HEK293 (cell line): ENCODE data around the gene LRRC53.

Source experiments
- RBAK ChIP-seq: fragments of 450-650 bp; formaldehyde crosslinking; IDR thresholded peaks from 2 replicates; pipeline ENCODE4 v1.5.1; 2016; ENCODE audit warnings: missing biosample characterization, missing genetic modification characterization
- ZBTB48 ChIP-seq: fragments of 450-650 bp; formaldehyde crosslinking; IDR thresholded peaks from 2 replicates; pipeline ENCODE4 v1.5.1; 2016; ENCODE audit warnings: missing biosample characterization, missing genetic modification characterization
- ZBTB7A ChIP-seq: fragments of 450-650 bp; formaldehyde crosslinking; IDR thresholded peaks from 2 replicates; pipeline ENCODE4 v1.5.1; 2016; ENCODE audit warnings: low read depth, missing biosample characterization, missing genetic modification characterization
- ZNF140 ChIP-seq: fragments of 450-650 bp; formaldehyde crosslinking; IDR thresholded peaks from 2 replicates; pipeline ENCODE4 v1.5.1; 2016; ENCODE audit warnings: missing biosample characterization, missing genetic modification characterization
- ZNF184 ChIP-seq: fragments of 450-650 bp; IDR thresholded peaks from 2 replicates; pipeline ENCODE4 v1.5.1; 2018; ENCODE audit warnings: missing biosample characterization, mild to moderate bottlenecking, missing genetic modification characterization
- ZNF221 ChIP-seq: fragments of 450-650 bp; formaldehyde crosslinking; IDR thresholded peaks from 2 replicates; pipeline ENCODE4 v1.5.1; 2017; ENCODE audit warnings: missing biosample characterization, missing genetic modification characterization, borderline replicate concordance
- ZNF416 ChIP-seq: fragments of 450-650 bp; formaldehyde crosslinking; IDR thresholded peaks from 2 replicates; pipeline ENCODE4 v1.5.1; 2016; ENCODE audit warnings: missing biosample characterization, missing genetic modification characterization
- TF ChIP-seq, protein P1 (sequence below): fragments of 450-650 bp; formaldehyde crosslinking; IDR thresholded peaks from 2 replicates; pipeline ENCODE4 v1.5.1; 2016; ENCODE audit warnings: missing biosample characterization, missing genetic modification characterization
- TF ChIP-seq, protein P2 (sequence below): fragments of 450-650 bp; formaldehyde crosslinking; optimal IDR thresholded peaks from 2 replicates; pipeline ENCODE3; 2016; ENCODE audit warnings: missing biosample characterization, mild to moderate bottlenecking, missing genetic modification characterization
- TF ChIP-seq, protein P3 (sequence below): fragments of 450-650 bp; formaldehyde crosslinking; IDR thresholded peaks from 2 replicates; pipeline ENCODE4 v1.5.1; 2016; ENCODE audit warnings: missing biosample characterization, missing genetic modification characterization
- TF ChIP-seq, protein P4 (sequence below): fragments of 450-650 bp; formaldehyde crosslinking; IDR thresholded peaks from 2 replicates; pipeline ENCODE4 v1.5.1; 2016; ENCODE audit warnings: missing biosample characterization, missing genetic modification characterization

DNA sequence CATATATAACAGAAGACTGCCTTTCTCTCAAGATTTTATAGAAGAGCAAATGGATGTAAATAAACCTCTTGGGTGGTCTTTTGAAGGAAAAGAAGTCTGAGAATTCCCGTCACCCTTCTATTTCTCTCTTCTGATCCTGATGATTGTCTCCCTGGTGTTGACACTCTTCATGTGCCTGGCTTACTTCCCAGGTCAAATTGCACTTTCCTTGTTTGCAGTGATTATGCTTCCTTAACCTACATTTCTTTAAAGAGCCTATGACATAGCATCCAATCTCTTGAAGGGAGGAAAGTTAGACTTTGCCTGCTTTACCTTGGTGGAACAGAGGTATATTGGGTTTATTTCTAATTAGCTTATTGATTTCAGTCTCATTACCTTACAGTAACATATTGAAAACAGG lies 80.1 kb downstream of the LRRC53 start:
- TF ChIP-seq, protein P1, sequence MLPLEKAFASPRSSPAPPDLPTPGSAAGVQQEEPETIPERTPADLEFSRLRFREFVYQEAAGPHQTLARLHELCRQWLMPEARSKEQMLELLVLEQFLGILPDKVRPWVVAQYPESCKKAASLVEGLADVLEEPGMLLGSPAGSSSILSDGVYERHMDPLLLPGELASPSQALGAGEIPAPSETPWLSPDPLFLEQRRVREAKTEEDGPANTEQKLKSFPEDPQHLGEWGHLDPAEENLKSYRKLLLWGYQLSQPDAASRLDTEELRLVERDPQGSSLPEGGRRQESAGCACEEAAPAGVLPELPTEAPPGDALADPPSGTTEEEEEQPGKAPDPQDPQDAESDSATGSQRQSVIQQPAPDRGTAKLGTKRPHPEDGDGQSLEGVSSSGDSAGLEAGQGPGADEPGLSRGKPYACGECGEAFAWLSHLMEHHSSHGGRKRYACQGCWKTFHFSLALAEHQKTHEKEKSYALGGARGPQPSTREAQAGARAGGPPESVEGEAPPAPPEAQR, result no peak
- no peak for TF ChIP-seq ZBTB7A (tag by site-specific recombination)
- TF ChIP-seq, protein P2, sequence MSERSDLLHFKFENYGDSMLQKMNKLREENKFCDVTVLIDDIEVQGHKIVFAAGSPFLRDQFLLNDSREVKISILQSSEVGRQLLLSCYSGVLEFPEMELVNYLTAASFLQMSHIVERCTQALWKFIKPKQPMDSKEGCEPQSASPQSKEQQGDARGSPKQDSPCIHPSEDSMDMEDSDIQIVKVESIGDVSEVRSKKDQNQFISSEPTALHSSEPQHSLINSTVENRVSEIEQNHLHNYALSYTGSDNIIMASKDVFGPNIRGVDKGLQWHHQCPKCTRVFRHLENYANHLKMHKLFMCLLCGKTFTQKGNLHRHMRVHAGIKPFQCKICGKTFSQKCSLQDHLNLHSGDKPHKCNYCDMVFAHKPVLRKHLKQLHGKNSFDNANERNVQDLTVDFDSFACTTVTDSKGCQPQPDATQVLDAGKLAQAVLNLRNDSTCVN, result no peak
- TF ChIP-seq ZBTB48 (tag by site-specific recombination), result no peak
- TF ChIP-seq, protein P3, sequence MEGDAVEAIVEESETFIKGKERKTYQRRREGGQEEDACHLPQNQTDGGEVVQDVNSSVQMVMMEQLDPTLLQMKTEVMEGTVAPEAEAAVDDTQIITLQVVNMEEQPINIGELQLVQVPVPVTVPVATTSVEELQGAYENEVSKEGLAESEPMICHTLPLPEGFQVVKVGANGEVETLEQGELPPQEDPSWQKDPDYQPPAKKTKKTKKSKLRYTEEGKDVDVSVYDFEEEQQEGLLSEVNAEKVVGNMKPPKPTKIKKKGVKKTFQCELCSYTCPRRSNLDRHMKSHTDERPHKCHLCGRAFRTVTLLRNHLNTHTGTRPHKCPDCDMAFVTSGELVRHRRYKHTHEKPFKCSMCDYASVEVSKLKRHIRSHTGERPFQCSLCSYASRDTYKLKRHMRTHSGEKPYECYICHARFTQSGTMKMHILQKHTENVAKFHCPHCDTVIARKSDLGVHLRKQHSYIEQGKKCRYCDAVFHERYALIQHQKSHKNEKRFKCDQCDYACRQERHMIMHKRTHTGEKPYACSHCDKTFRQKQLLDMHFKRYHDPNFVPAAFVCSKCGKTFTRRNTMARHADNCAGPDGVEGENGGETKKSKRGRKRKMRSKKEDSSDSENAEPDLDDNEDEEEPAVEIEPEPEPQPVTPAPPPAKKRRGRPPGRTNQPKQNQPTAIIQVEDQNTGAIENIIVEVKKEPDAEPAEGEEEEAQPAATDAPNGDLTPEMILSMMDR (tag by site-specific recombination), result no peak
- TF ChIP-seq ZNF221 (tag by site-specific recombination), result no peak
- TF ChIP-seq ZNF184 (tag by site-specific recombination), result no peak
- TF ChIP-seq ZNF416 (tag by site-specific recombination), result no peak
- TF ChIP-seq ZNF140 (tag by site-specific recombination), result no peak
- TF ChIP-seq, protein P4, sequence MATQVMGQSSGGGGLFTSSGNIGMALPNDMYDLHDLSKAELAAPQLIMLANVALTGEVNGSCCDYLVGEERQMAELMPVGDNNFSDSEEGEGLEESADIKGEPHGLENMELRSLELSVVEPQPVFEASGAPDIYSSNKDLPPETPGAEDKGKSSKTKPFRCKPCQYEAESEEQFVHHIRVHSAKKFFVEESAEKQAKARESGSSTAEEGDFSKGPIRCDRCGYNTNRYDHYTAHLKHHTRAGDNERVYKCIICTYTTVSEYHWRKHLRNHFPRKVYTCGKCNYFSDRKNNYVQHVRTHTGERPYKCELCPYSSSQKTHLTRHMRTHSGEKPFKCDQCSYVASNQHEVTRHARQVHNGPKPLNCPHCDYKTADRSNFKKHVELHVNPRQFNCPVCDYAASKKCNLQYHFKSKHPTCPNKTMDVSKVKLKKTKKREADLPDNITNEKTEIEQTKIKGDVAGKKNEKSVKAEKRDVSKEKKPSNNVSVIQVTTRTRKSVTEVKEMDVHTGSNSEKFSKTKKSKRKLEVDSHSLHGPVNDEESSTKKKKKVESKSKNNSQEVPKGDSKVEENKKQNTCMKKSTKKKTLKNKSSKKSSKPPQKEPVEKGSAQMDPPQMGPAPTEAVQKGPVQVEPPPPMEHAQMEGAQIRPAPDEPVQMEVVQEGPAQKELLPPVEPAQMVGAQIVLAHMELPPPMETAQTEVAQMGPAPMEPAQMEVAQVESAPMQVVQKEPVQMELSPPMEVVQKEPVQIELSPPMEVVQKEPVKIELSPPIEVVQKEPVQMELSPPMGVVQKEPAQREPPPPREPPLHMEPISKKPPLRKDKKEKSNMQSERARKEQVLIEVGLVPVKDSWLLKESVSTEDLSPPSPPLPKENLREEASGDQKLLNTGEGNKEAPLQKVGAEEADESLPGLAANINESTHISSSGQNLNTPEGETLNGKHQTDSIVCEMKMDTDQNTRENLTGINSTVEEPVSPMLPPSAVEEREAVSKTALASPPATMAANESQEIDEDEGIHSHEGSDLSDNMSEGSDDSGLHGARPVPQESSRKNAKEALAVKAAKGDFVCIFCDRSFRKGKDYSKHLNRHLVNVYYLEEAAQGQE (tag by site-specific recombination), result no peak
- no peak for TF ChIP-seq RBAK
